AG09309 (cell line): ENCODE data around the gene SEPHS2.

Experiments used
- DNase-seq: peaks from one replicate; pipeline ENCODE4 v3.0.0-alpha.2; 2010; ENCODE audit warnings: low read depth
- H3K4me3 ChIP-seq: 2 replicates; pipeline ENCODE4 v1.5.1; 2011; ENCODE audit warnings: mild to moderate bottlenecking, low read depth, low read length, moderate library complexity; ENCODE audit not compliant: control insufficient read depth
- TF ChIP-seq, protein P1 (sequence below): IDR thresholded peaks from 2 replicates; pipeline ENCODE4 v1.5.1; 2011; ENCODE audit warnings: mild to moderate bottlenecking, low read depth, low read length, inconsistent platforms; ENCODE audit not compliant: insufficient read depth, control insufficient read depth; ENCODE audit errors: missing control alignments

The SEPHS2 gene

GRCh38 chr16:30395155-30395991 is 50.3 kb downstream of the SEPHS2 start, which contains the start of gene ZNF48:
TSS of gene ZNF48 (plus strand) at chr16:30395420. CDS start at chr16:30395795, 375 bp downstream.
- TF ChIP-seq, protein P1, sequence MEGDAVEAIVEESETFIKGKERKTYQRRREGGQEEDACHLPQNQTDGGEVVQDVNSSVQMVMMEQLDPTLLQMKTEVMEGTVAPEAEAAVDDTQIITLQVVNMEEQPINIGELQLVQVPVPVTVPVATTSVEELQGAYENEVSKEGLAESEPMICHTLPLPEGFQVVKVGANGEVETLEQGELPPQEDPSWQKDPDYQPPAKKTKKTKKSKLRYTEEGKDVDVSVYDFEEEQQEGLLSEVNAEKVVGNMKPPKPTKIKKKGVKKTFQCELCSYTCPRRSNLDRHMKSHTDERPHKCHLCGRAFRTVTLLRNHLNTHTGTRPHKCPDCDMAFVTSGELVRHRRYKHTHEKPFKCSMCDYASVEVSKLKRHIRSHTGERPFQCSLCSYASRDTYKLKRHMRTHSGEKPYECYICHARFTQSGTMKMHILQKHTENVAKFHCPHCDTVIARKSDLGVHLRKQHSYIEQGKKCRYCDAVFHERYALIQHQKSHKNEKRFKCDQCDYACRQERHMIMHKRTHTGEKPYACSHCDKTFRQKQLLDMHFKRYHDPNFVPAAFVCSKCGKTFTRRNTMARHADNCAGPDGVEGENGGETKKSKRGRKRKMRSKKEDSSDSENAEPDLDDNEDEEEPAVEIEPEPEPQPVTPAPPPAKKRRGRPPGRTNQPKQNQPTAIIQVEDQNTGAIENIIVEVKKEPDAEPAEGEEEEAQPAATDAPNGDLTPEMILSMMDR: peak; percentile 10
- peak within 1 kb of the TSS; percentile 64 for H3K4me3 ChIP-seq

DNA sequence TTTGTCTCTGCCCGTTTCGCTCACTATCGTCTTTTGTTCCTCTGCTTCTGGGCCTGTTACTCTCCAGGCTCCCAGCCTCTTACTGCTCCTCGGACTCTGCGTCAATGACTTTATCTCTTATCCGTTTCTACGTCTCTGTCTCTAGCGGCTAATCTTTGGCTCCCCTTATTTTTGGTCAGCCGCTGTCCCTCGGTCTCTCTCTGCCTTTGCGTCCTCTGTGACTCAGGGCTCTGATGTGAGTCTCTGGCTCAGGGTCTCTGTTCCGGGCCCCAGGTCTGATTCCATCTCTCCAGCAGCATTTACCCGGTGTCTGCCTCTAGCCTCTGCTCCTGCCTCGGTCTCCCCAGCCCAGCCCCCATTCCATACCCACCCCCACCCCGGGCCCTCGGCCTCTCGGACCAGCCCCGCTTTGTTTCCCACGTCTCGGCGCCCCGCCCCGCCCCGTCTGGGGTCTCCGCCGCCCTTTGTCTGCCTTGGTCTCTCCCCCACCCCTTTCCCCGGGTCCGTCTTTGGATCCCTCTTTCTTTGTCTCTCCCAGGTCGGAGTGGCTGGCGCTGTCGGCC is 51.0 kb downstream of the SEPHS2 start:
- peak overlapping the region; percentile 64 for H3K4me3 ChIP-seq
- no peak for DNase-seq
- TF ChIP-seq, protein P1: no peak

More at GRCh38 chr16:30395155-30395991, 50.3 kb downstream of the SEPHS2 start, which contains the start of gene ZNF48:
- DNase-seq: no peak
